Choroid plexus epithelial cell (primary cell): ENCODE data around the gene BFSP1.

ENCODE experiments used
- DNase-seq: peaks from one replicate; pipeline ENCODE4 v3.0.0-alpha.2; 2010; ENCODE audit warnings: low read depth
- H3K4me3 ChIP-seq: 2 replicates; pipeline ENCODE4 v1.5.1; 2011; ENCODE audit warnings: low read depth, mild to moderate bottlenecking, control low read depth, low read length, moderate library complexity
- TF ChIP-seq, protein P1 (sequence below): conservative IDR thresholded peaks from 2 replicates; pipeline ENCODE4 v1.5.1; 2011; ENCODE audit warnings: low read depth, mild to moderate bottlenecking, control low read depth, inconsistent platforms, low read length, moderate library complexity

BFSP1 gene

DNA sequence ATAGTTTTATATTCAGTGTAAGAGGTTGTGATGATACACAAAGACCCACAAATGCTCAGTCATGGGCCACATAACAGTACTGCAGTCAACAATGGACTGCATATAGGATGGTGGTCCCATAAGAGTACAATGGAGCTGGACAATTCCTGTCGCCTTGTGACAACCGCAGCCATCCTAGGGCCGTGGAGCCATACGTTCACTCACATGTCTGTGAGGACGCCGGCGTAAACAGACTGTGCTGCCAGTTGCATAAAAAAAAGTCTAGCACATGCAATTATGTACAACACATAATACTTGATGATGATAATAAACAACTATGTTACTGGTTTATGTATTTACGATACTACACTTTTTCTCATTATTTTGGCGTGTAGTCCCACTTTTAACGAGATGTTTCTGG is 30.9 kb downstream of the BFSP1 start:
- no peak for DNase-seq
- H3K4me3 ChIP-seq = no peak overlapping the region
- TF ChIP-seq, protein P1, sequence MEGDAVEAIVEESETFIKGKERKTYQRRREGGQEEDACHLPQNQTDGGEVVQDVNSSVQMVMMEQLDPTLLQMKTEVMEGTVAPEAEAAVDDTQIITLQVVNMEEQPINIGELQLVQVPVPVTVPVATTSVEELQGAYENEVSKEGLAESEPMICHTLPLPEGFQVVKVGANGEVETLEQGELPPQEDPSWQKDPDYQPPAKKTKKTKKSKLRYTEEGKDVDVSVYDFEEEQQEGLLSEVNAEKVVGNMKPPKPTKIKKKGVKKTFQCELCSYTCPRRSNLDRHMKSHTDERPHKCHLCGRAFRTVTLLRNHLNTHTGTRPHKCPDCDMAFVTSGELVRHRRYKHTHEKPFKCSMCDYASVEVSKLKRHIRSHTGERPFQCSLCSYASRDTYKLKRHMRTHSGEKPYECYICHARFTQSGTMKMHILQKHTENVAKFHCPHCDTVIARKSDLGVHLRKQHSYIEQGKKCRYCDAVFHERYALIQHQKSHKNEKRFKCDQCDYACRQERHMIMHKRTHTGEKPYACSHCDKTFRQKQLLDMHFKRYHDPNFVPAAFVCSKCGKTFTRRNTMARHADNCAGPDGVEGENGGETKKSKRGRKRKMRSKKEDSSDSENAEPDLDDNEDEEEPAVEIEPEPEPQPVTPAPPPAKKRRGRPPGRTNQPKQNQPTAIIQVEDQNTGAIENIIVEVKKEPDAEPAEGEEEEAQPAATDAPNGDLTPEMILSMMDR = no peak

DNA sequence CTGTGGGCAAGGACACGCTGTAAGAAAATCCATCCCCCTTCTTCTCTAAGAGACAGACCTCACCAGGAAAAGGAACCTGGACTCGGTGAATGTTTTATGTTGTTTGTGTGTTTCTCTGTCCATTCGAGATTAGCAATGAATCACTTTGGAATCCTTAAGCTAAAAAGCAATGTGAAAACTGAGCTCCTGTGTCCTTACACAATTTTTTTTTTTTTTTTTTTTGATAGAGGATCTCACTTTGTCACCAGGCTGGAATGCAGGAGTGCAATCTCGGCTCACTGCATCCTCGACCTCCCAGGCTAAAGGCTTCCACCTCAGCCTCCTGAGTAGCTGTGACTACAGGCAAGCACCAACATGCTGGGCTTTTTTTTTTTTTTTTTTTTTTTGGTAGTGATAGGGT is 32.1 kb downstream of the BFSP1 start:
- DNase-seq = peak; percentile 62
- H3K4me3 ChIP-seq = no peak overlapping the region
- TF ChIP-seq, protein P1 = no peak

DNA sequence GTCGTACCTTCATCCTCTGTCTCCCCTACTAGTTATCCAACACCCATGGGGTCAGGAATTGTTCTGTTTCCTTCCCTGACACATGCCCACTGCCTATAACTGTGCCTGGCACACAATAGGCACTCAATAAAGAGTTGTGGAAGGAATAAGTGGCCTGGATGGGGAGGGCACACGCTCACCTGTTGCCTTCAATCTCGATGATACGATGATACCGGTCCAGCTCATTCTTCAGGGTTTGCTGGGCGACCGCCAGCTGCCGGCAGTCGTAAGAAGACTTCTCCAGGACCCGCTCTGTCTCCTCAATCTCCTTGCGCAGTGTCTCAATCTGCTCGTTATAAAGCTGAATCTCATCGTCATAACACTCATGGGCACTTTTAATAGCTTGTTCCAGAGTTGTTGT is 32.5 kb downstream of the BFSP1 start:
- H3K4me3 ChIP-seq = no peak overlapping the region
- TF ChIP-seq, protein P1 = no peak
- DNase-seq = no peak

DNA sequence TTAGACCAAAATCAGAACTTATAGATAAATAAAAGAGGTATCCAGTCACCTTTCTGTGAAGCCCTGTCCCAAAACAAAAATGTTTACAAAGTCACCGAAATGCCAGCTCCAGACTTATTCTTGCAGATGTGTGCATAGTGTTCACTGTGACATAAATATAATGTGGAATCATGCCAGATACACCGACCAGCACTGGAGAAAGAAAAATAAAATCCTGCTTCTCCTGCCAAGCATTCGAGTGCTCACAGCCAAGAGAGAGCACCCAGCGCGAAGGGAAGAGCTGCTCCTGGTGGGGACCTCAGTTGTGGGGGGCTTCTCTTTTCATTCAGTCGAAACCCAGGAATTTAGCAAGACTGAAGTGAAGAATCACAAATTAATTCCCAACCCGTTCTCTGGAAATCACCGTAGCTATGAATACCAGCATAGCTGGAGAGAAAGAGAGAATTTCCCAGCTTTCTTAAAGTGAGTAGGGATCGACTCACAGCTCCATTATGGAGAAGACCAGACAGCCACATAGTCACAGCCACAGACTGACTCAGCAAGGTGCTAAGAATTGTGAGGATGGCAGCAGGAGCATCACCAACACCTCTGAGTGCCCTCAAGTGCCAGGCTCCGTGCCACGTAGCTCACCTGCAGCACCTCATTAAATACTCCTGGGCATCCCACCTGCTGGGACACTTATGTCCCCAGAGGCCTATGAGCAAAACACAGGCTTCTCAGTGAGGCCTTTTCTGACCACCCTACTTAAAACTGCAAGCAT is 33.2 kb downstream of the BFSP1 start:
- peak; percentile 45 for DNase-seq
- H3K4me3 ChIP-seq = no peak overlapping the region
- TF ChIP-seq, protein P1 = no peak

DNA sequence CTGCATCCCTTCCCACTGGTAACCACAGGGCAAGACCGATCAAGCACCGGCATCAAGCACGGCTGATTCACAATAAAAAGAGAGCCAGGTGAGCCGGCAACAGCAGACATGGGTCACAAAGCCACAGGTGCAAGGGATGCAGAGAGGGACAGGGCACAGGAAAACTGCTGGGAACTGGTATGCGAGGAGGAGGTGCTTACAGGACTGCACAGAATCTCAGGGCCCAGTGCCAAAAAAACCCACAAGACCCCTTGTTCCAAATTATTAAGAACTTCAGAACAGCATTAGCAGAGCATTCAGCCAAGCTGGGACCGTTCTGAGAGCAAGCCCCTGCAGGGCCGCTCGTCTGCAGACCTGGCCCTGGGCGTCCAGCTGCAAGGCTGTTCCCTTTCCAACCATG is 35.4 kb downstream of the BFSP1 start:
- TF ChIP-seq, protein P1 = no peak
- DNase-seq = no peak
- H3K4me3 ChIP-seq = no peak overlapping the region

DNA sequence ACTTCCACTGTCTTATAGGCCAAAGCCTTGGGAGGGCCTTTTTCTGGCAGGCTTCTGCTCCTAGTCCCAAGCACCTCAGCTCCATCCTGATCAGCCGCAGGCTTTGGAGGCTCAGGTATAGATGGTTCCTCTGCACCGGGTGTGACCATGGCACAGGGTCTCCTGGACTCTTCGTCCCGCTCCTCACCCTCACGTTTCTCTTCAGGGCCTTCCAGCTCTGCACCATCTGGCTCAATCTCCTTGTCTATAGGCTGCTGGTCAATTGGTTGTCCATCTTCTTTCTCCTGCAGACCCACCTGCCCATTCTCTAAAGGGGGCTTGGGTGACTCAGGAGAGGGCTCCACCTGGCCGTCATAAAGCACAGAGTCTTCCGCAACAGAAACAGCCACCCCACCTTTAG is 37.0 kb downstream of the BFSP1 start:
- no peak for DNase-seq
- no peak overlapping the region for H3K4me3 ChIP-seq
- TF ChIP-seq, protein P1 = no peak

DNA sequence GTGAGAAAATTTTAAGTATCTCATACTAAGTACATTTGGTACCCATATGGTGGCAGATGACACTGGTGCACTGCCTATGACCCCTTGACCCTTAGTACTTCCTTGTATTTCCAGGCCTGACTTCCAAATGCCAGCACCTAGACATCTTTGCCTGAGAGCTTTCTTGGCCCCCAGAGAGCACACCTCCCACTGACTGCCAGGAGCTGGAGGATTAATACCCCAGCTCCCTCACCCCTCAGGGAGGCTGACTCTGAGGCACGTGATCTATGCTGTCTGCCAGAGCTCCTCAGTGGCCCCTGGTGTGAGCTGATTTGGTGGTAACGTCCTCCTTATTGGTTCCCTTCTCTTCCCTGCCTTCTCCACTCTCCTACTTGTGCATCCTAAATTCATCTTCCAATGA is 38.0 kb downstream of the BFSP1 start:
- no peak for DNase-seq
- H3K4me3 ChIP-seq = no peak overlapping the region
- TF ChIP-seq, protein P1 = no peak
